Nephron progenitor cell (in vitro differentiated cells): ENCODE measurements around the gene NDNF.

Source experiments
- DNase-seq: peaks from one replicate; pipeline ENCODE4 v3.0.0; 2021
- H3K27ac Mint-ChIP-seq: 2 replicates; pipeline ENCODE4 v1.8.0; 2021; ENCODE audit warnings: mild to moderate bottlenecking, moderate library complexity, mixed read lengths
- H3K27me3 Mint-ChIP-seq: 2 replicates; pipeline ENCODE4 v1.8.0; 2021; ENCODE audit warnings: mild to moderate bottlenecking, low read depth, mixed read lengths; ENCODE audit not compliant: poor library complexity
- H3K36me3 Mint-ChIP-seq: 2 replicates; pipeline ENCODE4 v1.8.0; 2021; ENCODE audit warnings: low read depth, mixed read lengths
- H3K4me1 Mint-ChIP-seq: 2 replicates; pipeline ENCODE4 v1.8.0; 2021; ENCODE audit warnings: mixed read lengths
- H3K4me3 Mint-ChIP-seq: 2 replicates; pipeline ENCODE4 v1.8.0; 2021; ENCODE audit warnings: mild to moderate bottlenecking, moderate library complexity, mixed read lengths
- H3K9me3 Mint-ChIP-seq: 2 replicates; pipeline ENCODE4 v1.8.0; 2021; ENCODE audit warnings: mild to moderate bottlenecking, moderate library complexity, mixed read lengths
- TF ChIP-seq, protein P1 (sequence below): fragments of 200-600 bp; sonication (generic); IDR thresholded peaks from 2 replicates; pipeline ENCODE4 v1.5.0; 2021; ENCODE audit warnings: antibody characterized with exemption

NDNF gene

DNA sequence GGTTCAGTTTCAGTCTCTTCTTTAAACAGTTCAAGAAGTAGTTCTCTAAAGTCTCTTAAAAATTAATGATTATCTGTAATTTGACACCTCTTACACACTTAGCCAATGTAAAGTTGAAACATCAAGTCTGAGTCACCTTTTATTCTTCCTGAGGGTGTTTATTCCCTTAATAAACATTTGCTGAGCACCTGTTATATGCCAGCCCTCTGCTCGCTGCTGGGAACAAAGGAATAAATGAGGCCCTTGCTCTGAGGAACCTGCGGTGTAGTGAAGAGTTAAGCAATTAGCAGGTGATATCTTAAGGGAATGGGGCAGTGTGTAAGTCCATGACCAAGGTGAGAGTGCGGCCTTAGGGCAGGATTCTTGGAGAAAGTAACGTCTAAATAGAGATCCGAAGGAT, 5.2 kb upstream of the NDNF start:
- Mint-ChIP-seq H3K36me3 (no peaks in the 10 kb centered on the region), H3K4me3 (no peak overlapping the region), H3K9me3 (no peaks in the 10 kb centered on the region), H3K4me1 (peaks cover 21% of the 10 kb centered on the region), H3K27me3 (peaks cover 11% of the 10 kb centered on the region), H3K27ac (peak overlapping the region; percentile 63)
- TF ChIP-seq, protein P1, sequence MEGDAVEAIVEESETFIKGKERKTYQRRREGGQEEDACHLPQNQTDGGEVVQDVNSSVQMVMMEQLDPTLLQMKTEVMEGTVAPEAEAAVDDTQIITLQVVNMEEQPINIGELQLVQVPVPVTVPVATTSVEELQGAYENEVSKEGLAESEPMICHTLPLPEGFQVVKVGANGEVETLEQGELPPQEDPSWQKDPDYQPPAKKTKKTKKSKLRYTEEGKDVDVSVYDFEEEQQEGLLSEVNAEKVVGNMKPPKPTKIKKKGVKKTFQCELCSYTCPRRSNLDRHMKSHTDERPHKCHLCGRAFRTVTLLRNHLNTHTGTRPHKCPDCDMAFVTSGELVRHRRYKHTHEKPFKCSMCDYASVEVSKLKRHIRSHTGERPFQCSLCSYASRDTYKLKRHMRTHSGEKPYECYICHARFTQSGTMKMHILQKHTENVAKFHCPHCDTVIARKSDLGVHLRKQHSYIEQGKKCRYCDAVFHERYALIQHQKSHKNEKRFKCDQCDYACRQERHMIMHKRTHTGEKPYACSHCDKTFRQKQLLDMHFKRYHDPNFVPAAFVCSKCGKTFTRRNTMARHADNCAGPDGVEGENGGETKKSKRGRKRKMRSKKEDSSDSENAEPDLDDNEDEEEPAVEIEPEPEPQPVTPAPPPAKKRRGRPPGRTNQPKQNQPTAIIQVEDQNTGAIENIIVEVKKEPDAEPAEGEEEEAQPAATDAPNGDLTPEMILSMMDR: no peak
- no peak for DNase-seq

DNA sequence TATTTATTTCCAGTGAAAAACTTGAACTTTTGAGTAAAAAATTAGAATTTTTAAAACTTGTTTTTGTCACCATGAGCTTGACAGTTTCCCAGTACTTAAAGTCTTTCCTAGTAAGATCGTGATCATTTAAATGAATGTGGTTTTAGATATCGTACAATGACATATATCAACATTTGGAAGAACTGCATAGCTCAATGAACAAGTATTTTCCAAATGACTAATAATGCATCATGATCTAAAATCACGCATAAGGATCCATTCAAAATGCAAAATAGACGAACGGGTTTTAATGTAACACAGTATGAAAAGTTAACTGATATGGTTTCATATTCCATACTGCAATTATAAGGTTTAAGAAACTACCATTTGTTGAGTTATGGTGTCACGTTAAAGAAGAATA, 4.1 kb upstream of the NDNF start:
- H3K27me3 Mint-ChIP-seq: peaks cover 11% of the 10 kb centered on the region

DNA sequence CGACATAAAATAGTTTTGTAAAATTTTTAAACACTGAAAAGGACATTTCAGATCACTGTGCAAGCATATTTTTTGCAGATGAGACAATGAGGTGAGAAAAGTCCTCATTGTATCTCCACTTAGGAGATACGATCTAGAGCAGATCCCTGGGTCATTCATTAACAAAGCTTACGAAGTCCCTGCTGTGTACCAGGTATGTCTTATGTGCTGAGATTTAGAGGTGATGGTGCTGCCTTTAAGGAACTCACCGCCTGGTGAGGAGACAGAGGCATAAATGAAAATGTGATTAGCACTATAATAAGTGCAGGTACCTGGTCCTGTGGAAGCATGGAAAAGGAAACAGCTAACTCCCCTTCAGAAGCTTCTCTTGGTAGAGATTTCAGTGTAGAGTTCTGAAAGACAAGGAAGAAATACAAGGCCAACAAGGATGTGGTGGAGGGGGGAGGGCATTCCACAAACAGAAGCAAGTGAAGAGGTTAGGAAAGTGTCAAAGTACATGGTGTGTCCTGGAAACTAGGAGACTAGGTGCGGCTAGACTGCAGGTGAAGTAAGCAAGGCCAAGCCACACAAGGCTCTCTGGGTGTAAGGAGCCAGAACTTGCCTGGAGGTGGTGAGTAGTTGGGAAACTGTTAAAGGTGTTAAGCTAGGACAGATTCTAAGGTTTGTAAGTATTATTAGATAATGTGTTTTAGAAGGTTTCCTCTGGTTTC, 1.5 kb upstream of the NDNF start:
- TF ChIP-seq, protein P1: no peak
- H3K9me3 Mint-ChIP-seq: no peaks in the 10 kb centered on the region
- H3K27me3 Mint-ChIP-seq: peaks cover 14% of the 10 kb centered on the region
- H3K27ac Mint-ChIP-seq: no peak overlapping the region
- DNase-seq: no peak
- no peaks in the 10 kb centered on the region for H3K36me3 Mint-ChIP-seq
- H3K4me1 Mint-ChIP-seq: peaks cover 37% of the 10 kb centered on the region
- peak overlapping the region; percentile 92 for H3K4me3 Mint-ChIP-seq

More for the DNA sequence above, 4.1 kb upstream of the NDNF start:
- H3K27ac Mint-ChIP-seq: no peak overlapping the region
- TF ChIP-seq, protein P1: no peak
- no peak overlapping the region for H3K4me3 Mint-ChIP-seq
- no peaks in the 10 kb centered on the region for H3K9me3 Mint-ChIP-seq
- H3K36me3 Mint-ChIP-seq: no peaks in the 10 kb centered on the region
- H3K4me1 Mint-ChIP-seq: peaks cover 21% of the 10 kb centered on the region
- DNase-seq: no peak

DNA sequence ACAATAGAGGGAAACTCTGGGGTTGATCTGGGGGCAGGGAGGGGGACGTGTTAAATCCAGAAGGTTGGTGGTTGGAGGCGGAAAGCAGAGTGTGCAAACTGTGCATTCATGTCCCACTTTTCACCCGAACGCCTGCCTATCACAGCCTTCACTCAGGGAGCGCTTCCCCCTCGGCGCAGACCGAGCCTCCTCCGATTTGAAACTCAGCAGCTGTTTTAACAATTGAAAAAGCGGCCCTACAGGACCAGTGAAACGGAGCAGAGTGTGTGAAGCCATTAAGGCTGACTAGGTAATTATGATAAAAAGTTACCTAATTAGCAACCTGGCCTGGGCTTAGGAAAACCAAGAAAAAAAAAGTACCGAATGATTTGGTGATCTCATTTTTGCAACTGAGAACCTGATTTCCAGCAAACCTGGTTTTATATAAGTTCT, 685 bp upstream of the NDNF start:
- H3K27ac Mint-ChIP-seq: peak overlapping the region; percentile 55
- peaks cover 43% of the 10 kb centered on the region for H3K4me1 Mint-ChIP-seq
- TF ChIP-seq, protein P1: no peak
- H3K27me3 Mint-ChIP-seq: peaks cover 16% of the 10 kb centered on the region
- H3K36me3 Mint-ChIP-seq: no peaks in the 10 kb centered on the region
- DNase-seq: no peak
- H3K4me3 Mint-ChIP-seq: peak overlapping the region; percentile 92
- no peaks in the 10 kb centered on the region for H3K9me3 Mint-ChIP-seq

DNA sequence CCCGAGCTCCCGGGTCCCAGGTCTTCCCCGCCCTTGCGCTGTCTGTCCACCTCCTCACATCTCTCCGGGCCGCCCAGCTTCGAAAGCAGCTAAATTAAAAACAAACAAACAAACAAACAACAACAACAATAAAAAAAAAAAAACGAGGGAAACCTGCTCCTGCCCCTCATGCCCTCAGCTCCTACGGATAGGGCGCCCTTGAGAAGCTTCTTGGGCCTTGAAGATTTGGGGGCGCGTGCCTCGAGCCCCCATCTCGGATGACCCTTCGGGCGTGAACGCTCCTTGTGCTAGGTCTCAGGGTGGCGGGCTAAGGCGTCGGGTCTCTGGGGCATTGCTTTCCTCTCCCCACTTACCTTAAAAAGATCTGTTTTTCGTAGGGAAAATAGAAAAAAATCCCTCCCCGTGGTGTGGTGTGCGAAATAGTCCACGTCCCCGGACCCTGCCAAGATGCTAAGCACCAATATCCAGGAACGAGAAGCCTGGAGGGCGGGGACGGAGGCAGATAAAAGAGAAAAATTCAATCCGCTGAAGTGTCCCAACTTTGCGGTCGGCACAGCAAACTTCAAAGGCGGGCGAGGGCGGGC, 603 bp downstream of the NDNF start:
- H3K27ac Mint-ChIP-seq: peak overlapping the region; percentile 16

More for the DNA sequence above, 603 bp downstream of the NDNF start:
- Mint-ChIP-seq H3K27me3 (peaks cover 16% of the 10 kb centered on the region), H3K9me3 (no peaks in the 10 kb centered on the region), H3K36me3 (no peaks in the 10 kb centered on the region), H3K4me1 (peaks cover 43% of the 10 kb centered on the region), H3K4me3 (peak overlapping the region; percentile 89)
- TF ChIP-seq, protein P1: no peak
- no peak for DNase-seq
